NCI-H1417 treated with DMSO at 0.1 percent for 48 hours (cell line): Measurements from ENCODE around the gene IRGQ.
A peak's percentile ranks its signal among the peaks of the same experiment; 100 is the strongest.
"Not testable (repeated sequence)": the region's sequence is repeated elsewhere in the genome, so short reads cannot be mapped to it uniquely, and the experiment has no call there.

ENCODE experiments used
- DNase-seq: peaks from one replicate; lab custom pipeline; 2025; lab: John Stamatoyannopoulos, UW

The IRGQ gene

GRCh38 chr19:43623889-43624670, 28.1 kb upstream of the IRGQ start:
- DNase-seq = no peak

DNA sequence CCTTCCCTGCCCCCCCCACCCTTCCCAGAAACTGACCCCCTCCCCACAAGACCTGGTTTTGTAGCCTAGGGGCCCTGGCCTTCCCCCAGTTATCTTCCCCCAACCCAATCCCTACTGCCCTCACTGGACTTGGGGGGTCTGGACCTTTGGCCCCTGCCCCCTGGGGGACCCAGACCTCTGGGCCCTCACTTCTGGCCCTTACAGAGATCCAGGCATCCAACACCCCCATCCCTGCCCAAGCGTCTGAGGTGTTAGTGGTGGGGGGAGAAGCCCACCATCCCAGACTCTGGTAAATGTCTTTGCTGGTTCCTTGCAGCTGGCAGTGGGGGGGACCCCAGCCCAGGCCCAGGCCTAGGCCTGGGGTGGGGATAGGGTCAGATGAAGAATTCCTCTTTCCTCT, 27.0 kb upstream of the IRGQ start:
- no peak for DNase-seq

- DNase-seq = no peak
Observed at GRCh38 chr19:43622070-43622469, 26.1 kb upstream of the IRGQ start.

DNA sequence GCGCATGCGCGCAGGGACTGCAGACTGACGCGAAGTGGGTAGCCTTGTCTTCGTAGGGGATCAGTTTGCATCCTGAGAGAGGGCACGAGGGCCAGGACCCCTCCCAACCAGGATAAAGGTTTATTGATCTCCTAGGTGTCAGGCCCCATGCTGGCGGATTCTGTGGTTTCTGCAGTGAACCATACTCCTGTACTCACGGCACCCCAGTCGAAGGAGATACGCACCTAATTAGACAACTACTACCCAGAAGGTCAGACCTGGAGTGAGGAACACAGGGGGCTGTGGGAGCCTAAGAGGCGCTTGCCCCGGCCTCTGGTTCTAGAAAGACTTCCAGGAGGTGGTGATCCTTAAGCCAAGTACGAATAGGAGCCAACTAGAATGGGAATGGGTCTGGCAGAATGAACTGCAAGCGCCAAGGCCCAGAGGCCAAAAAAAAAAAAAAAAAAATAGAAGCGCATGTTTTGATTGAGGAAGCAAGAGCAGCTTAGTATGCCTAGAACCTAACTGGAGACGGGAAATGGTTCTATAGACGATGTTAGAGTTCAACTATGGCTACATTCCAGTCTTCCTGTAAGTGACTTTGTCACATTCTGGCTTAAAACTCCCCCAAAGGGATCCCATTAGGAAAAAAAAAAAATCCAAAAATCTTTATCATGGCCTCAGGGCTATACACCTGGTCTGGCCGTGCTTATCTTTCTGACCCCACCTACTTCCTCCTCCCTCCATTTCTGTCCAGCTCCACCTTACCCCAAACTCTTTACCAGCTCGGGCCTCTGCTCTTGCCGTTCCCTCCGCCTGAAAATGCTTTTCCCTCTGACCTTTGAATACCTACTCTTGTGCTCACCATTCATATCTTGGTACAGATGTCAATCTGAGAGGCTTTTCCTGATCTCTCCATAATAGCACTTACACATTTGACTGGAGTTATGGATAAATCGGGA, 24.4 kb upstream of the IRGQ start:
- DNase-seq = peak; percentile 63

GRCh38 chr19:43619262-43620060, 23.5 kb upstream of the IRGQ start, which contains the start of gene ZNF428:
ZNF428 (minus strand) TSS chr19:43619629; CDS start chr19:43614304, 5,325 bp downstream.
- no peak for DNase-seq

DNA sequence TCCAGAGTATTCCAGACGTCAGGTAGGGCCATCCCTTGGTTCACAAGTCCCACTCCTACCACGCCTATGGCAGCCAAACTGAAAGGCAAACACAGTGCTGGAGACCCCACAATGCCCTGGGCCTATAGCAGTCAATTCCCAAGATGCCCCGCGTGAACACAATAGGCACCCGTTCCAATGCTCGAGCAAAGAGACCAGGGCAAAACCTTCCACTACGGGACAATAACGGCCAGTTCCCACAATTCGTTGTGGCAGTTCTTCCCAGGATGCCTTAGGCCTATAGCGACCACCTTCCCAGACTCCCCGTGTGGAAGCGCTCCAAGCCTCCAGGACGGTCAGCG, 23.0 kb upstream of the IRGQ start:
- DNase-seq = no peak

DNA sequence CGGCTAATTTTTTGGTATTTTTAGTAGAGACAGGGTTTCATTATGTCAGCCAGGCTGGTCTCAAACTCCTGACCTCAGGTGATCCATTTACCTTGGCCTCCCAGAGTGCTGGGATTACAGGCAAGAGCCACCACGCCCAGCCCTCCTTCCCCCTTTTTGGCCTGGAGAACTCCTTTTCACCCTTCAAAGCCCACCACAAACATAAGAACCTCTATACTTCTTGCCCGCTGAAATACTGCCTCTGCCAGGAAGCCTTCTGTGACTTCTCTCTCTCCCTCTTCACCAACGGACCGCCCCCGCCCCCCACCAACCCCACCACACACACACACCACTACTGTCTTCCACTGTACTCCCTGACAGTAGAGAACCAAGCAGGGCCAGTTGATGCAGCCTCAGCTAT, 21.0 kb upstream of the IRGQ start:
- DNase-seq = no peak

DNA sequence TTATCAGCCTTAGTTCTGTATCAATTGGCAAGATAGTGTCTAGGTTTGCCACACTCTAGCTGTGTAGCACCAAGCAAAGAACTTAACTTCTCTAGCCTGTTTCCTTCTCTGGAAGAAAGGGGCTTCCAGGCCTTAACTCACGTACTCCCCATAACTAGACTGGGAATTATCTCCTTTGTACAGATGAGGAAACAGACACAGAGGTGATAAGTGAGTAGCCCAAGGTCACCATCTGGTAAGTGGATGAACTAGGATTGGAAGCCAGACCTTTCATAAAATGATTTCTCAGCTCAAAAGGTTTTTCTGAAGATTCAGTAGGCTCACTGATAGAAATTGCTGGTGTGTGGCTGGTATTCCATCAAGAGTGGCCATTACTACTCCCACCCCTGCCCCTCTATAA, 20.4 kb upstream of the IRGQ start:
- no peak for DNase-seq

GRCh38 chr19:43612374-43612773, 16.4 kb upstream of the IRGQ start:
- no peak for DNase-seq

GRCh38 chr19:43611788-43612187, 15.9 kb upstream of the IRGQ start, which contains the start of gene SRRM5:
SRRM5 (plus strand) TSS chr19:43612088; CDS start chr19:43612122, 34 bp downstream.
- DNase-seq = no peak

DNA sequence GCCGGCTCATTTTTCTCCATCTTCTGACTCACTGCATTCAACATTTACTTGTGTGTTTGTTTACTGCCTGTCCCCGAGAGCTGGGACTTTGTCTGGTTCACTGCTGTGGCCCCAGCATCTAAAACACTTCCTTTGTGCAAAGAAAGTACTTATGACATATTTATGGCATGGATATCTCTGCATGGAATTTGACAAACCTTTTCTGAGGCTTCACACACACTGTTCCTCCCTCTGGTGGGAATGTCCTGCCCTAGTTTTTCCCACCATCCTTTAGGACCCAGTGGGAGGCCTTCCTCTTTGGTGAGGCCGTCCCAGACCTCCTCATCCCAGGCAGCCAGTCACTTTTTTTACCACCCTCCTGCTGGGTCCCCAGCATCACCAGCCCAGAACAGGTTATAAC, 14.6 kb upstream of the IRGQ start:
- no peak for DNase-seq

DNA sequence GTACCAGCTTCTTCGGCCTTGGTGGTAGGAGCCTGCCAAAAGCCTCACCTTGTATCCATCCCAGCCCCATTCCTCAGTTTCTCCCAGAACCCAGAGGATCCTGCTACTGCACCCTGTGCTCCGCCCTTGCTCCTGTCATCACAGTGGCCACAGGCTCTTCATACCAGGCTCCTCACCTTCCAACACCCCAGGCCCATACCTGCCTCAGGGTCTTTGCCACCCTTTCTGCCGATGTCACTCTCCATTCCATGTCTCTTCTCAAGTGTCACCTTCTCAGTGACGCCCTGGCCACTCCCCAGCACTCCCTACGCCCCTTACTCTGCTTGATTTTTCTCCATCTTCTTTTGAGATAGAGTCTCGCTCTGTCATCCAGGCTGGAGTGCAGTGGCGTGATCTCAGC, 13.9 kb upstream of the IRGQ start:
- DNase-seq = no peak

DNA sequence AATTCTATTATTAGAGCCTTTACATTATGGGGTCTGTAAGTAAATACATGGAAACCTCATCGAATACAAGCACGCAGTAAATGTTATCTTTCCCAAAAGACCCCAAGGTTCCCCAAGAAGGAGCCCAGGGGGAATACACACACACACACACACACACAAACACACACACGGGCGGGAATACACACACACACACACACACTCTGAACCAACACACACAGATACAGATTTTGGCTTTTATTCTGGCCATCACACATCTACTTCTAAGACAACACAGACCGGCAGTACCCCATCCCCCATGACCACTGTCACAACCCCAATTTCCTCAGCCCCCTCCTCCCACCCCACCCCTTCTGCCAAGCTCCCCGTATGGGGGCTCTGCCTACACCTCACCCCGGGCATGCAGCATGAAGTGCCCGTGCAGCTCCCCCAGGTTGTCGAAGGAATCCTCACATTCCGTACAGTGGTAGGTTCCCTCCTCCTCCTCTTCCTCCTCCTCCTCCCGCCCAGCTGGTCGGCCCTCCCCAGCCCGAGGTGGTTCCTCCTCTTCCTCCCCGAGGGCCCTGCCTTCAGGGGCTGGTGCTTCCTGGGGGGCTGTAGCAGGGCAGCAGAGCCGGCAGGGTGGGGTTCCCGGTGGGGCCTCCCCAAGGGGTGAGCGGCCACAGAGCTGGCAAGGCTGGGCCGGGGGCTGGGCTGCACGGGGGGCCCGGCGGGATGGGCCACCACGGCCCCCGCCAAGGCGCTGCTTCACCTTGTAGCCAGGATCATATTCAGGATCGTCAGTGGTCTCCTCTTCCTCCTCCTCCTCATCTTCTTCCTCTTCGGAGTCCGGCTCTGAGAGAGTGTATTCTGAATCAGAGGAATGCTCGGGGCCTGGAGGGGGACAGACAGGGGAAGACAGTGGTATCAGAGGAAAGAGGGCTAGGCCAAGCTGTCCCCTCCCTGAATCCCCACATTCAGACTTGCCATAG, 11.6 kb upstream of the IRGQ start:
- no peak for DNase-seq

- DNase-seq = no peak
Observed at GRCh38 chr19:43606569-43607229, 10.8 kb upstream of the IRGQ start.

GRCh38 chr19:43605875-43606568, 10.1 kb upstream of the IRGQ start:
- DNase-seq = no peak

GRCh38 chr19:43600326-43600725, 4.4 kb upstream of the IRGQ start:
- not testable (repeated sequence) for DNase-seq

DNA sequence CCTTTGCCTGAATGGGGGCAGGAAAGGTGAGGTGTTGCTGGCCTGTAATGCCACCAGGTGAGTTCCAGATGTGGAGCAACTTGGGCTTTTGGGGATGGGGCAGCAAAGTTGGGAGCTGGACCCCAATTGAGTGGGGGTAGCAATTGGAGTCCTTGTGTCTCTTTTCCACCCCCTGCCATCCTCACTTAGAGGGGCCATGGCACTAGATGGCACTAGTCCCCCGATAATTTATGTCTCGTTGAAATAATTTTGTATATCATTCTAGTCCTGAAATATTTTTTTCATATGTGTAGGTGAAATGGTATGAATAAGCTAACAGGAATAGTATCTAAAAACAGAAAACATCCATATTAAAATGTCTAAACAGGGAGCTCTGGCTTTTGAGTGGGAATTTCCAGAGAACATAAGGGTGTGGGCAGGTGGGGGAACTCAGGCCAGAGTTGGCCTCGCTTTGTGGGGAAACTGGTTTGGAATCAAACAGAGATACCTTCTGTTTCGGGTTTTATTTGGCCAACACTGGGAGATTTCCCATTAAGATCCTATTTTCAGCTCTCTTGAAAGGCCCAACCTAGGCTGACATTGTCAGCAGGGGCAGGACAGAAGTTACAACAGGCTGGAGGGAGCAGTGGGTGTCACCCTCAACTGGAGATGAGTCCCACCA, 3.8 kb upstream of the IRGQ start:
- no peak for DNase-seq

GRCh38 chr19:43598445-43599240, 2.7 kb upstream of the IRGQ start:
- no peak for DNase-seq
